Activated CD8-positive, alpha-beta memory T cell treated with anti-CD3 and anti-CD28 coated beads, Interleukin-2, amount 50 U/mL, for 1 hour (primary cell): Measurements from ENCODE around the gene ARHGAP24.
"Not testable (repeated sequence)": the region's sequence is repeated elsewhere in the genome, so short reads cannot be mapped to it uniquely, and the experiment has no call there.

Experiments used
- DNase-seq: peaks from one replicate; pipeline ENCODE4 v3.0.0-alpha.2; 2020; ENCODE audit errors: extremely low read depth

ARHGAP24 gene

GRCh38 chr4:85518526-85518925 is 43.6 kb downstream of the ARHGAP24 start:
- DNase-seq: not testable (repeated sequence)

- DNase-seq: no peak
These were observed 46.1 kb downstream of the ARHGAP24 start for GRCh38 chr4:85520765-85521749.

- DNase-seq: no peak
These were observed 47.3 kb downstream of the ARHGAP24 start for GRCh38 chr4:85522277-85522676.

- DNase-seq: no peak
These were observed 47.9 kb downstream of the ARHGAP24 start for GRCh38 chr4:85522836-85523235.

GRCh38 chr4:85527815-85528214 is 52.9 kb downstream of the ARHGAP24 start:
- DNase-seq: no peak

GRCh38 chr4:85531560-85532341 is 56.8 kb downstream of the ARHGAP24 start:
- no peak for DNase-seq

GRCh38 chr4:85534120-85534519 is 59.2 kb downstream of the ARHGAP24 start:
- DNase-seq: no peak

- no peak for DNase-seq
These were observed 68.9 kb downstream of the ARHGAP24 start for GRCh38 chr4:85543832-85544231.

GRCh38 chr4:85544751-85545150 is 69.8 kb downstream of the ARHGAP24 start:
- DNase-seq: no peak

GRCh38 chr4:85548116-85548515 is 73.2 kb downstream of the ARHGAP24 start:
- no peak for DNase-seq

GRCh38 chr4:85548841-85549240 is 73.9 kb downstream of the ARHGAP24 start:
- no peak for DNase-seq

- no peak for DNase-seq
These were observed 80.3 kb downstream of the ARHGAP24 start for GRCh38 chr4:85555206-85555605.

- no peak for DNase-seq
These were observed 81.3 kb downstream of the ARHGAP24 start for GRCh38 chr4:85556283-85556682.

GRCh38 chr4:85557016-85557901 is 82.3 kb downstream of the ARHGAP24 start:
- DNase-seq: no peak

GRCh38 chr4:85565761-85566480 is 91.0 kb downstream of the ARHGAP24 start:
- no peak for DNase-seq

GRCh38 chr4:85569730-85570299 is 94.9 kb downstream of the ARHGAP24 start:
- no peak for DNase-seq

GRCh38 chr4:85570388-85570787 is 95.4 kb downstream of the ARHGAP24 start:
- DNase-seq: no peak

- DNase-seq: no peak
These were observed 96.1 kb downstream of the ARHGAP24 start for GRCh38 chr4:85571008-85571407.

GRCh38 chr4:85573270-85573669 is 98.3 kb downstream of the ARHGAP24 start:
- DNase-seq: no peak

- DNase-seq: no peak
These were observed 102.4 kb downstream of the ARHGAP24 start for GRCh38 chr4:85577307-85577706.

GRCh38 chr4:85579942-85580341 is 105.0 kb downstream of the ARHGAP24 start:
- no peak for DNase-seq
